Type B pancreatic cell (in vitro differentiated cells): Measurements from ENCODE around the gene SAMD14. TPM values are rescaled to one million over a fixed set of nuclear protein-coding genes. Genes with fewer than 3 reads are reported as not detected.

Source experiments
- DNase-seq: peaks from one replicate; pipeline ENCODE4 v3.0.0; 2021; ENCODE audit warnings: mixed read lengths; ENCODE audit not compliant: unreplicated experiment; ENCODE audit errors: extremely low spot score
- H3K27ac Mint-ChIP-seq: 2 replicates; pipeline ENCODE4 v1.8.0; 2021; ENCODE audit warnings: mild to moderate bottlenecking, mixed read lengths
- H3K27me3 Mint-ChIP-seq: 2 replicates; pipeline ENCODE4 v1.8.0; 2021; ENCODE audit warnings: mixed read lengths
- H3K36me3 Mint-ChIP-seq: 2 replicates; pipeline ENCODE4 v1.8.0; 2021; ENCODE audit warnings: mixed read lengths
- H3K4me1 Mint-ChIP-seq: one replicate; pipeline ENCODE4 v1.8.0; 2021; ENCODE audit warnings: mixed read lengths; ENCODE audit not compliant: unreplicated experiment
- H3K4me3 Mint-ChIP-seq: 2 replicates; pipeline ENCODE4 v1.8.0; 2021; ENCODE audit warnings: mild to moderate bottlenecking, mixed read lengths
- H3K9me3 Mint-ChIP-seq: 2 replicates; pipeline ENCODE4 v1.8.0; 2021; ENCODE audit warnings: mixed read lengths
- CTCF ChIP-seq: fragments of 200-600 bp; sonication (generic); conservative IDR thresholded peaks from 2 replicates; pipeline ENCODE4 v1.5.0; 2021; ENCODE audit warnings: antibody characterized with exemption, mild to moderate bottlenecking
- total RNA-seq: library from RNA; stranded (reverse); gene quantifications from 2 replicates; pipeline ENCODE4 v1.2.1, GENCODE V29; 2021; ENCODE audit warnings: low replicate concordance

Gene SAMD14
- total RNA-seq, 1 donor from 2014 or later: 14.1 TPM

GRCh38 chr17:50129353-50129727 is 620 bp downstream of the SAMD14 start:
- peaks cover 20% of the 10 kb centered on the region for H3K4me1 Mint-ChIP-seq

GRCh38 chr17:50128441-50129352 is 1.3 kb downstream of the SAMD14 start:
- Mint-ChIP-seq H3K27me3 (peaks cover 22% of the 10 kb centered on the region), H3K4me1 (peaks cover 21% of the 10 kb centered on the region), H3K27ac (peak overlapping the region; percentile 85), H3K9me3 (no peaks in the 10 kb centered on the region), H3K36me3 (no peaks in the 10 kb centered on the region), H3K4me3 (peak overlapping the region; percentile 96)
- DNase-seq: no peak
- no peak for TF ChIP-seq CTCF

More at GRCh38 chr17:50129353-50129727, 620 bp downstream of the SAMD14 start:
- no peaks in the 10 kb centered on the region for H3K9me3 Mint-ChIP-seq
- no peak for DNase-seq
- H3K27me3 Mint-ChIP-seq: peaks cover 22% of the 10 kb centered on the region
- H3K36me3 Mint-ChIP-seq: no peaks in the 10 kb centered on the region
- TF ChIP-seq CTCF: no peak
- no peak overlapping the region for H3K27ac Mint-ChIP-seq
- H3K4me3 Mint-ChIP-seq: peak overlapping the region; percentile 96

- TF ChIP-seq CTCF: no peak
- no peak for DNase-seq
- H3K27ac Mint-ChIP-seq: no peak overlapping the region
- H3K4me3 Mint-ChIP-seq: no peak overlapping the region
- no peaks in the 10 kb centered on the region for H3K9me3 Mint-ChIP-seq
- peaks cover 22% of the 10 kb centered on the region for H3K27me3 Mint-ChIP-seq
- peaks cover 24% of the 10 kb centered on the region for H3K4me1 Mint-ChIP-seq
- no peaks in the 10 kb centered on the region for H3K36me3 Mint-ChIP-seq
Observed at GRCh38 chr17:50127697-50128361, 2.1 kb downstream of the SAMD14 start.

GRCh38 chr17:50125420-50125997 is 4.5 kb downstream of the SAMD14 start:
- Mint-ChIP-seq H3K36me3 (no peaks in the 10 kb centered on the region), H3K27ac (no peak overlapping the region), H3K4me1 (peaks cover 14% of the 10 kb centered on the region), H3K27me3 (peaks cover 23% of the 10 kb centered on the region), H3K9me3 (no peaks in the 10 kb centered on the region), H3K4me3 (no peak overlapping the region)
- no peak for DNase-seq
- TF ChIP-seq CTCF: no peak

- Mint-ChIP-seq H3K4me3 (no peak overlapping the region), H3K27ac (no peak overlapping the region)
- no peak for DNase-seq
Observed at GRCh38 chr17:50123649-50124349, 6.2 kb downstream of the SAMD14 start.

More at GRCh38 chr17:50123649-50124349, 6.2 kb downstream of the SAMD14 start:
- peaks cover 33% of the 10 kb centered on the region for H3K27me3 Mint-ChIP-seq
- no peaks in the 10 kb centered on the region for H3K36me3 Mint-ChIP-seq
- peaks cover 14% of the 10 kb centered on the region for H3K4me1 Mint-ChIP-seq
- peak; percentile 29 for TF ChIP-seq CTCF
- no peaks in the 10 kb centered on the region for H3K9me3 Mint-ChIP-seq
